WERI-Rb-1 (cell line): Measurements from ENCODE around the gene CCNL2.
A peak's percentile ranks its signal among the peaks of the same experiment; 100 is the strongest.

Source experiments
- DNase-seq: peaks from one replicate; pipeline ENCODE4 v3.0.0-alpha.2; 2020
- H3K27ac ChIP-seq: fragments of 250-450 bp; sonication (Bioruptor Pico); 2 replicates; pipeline ENCODE4 v1.5.1; 2020; ENCODE audit warnings: mild to moderate bottlenecking, moderate library complexity
- H3K27me3 ChIP-seq: fragments of 250-450 bp; sonication (Bioruptor Pico); 2 replicates; pipeline ENCODE4 v1.5.1; 2021; ENCODE audit warnings: mild to moderate bottlenecking, low read depth, moderate library complexity; ENCODE audit not compliant: insufficient read depth, severe bottlenecking
- H3K36me3 ChIP-seq: fragments of 250-450 bp; sonication (Bioruptor Pico); 2 replicates; pipeline ENCODE4 v1.5.1; 2020; ENCODE audit warnings: mild to moderate bottlenecking, moderate library complexity
- H3K4me3 ChIP-seq: 2 replicates; pipeline ENCODE4 v1.5.1; 2011; ENCODE audit warnings: low read depth, mild to moderate bottlenecking, control low read depth, low read length
- H3K9me3 ChIP-seq: fragments of 250-450 bp; sonication (Bioruptor Pico); 2 replicates; pipeline ENCODE4 v1.5.1; 2021; ENCODE audit warnings: mild to moderate bottlenecking, moderate library complexity; ENCODE audit not compliant: severe bottlenecking
- TF ChIP-seq, protein P1 (sequence below): IDR thresholded peaks from 2 replicates; pipeline ENCODE4 v1.5.1; 2011; ENCODE audit warnings: low read depth, mild to moderate bottlenecking, control low read depth, inconsistent platforms, low read length

The CCNL2 gene

DNA sequence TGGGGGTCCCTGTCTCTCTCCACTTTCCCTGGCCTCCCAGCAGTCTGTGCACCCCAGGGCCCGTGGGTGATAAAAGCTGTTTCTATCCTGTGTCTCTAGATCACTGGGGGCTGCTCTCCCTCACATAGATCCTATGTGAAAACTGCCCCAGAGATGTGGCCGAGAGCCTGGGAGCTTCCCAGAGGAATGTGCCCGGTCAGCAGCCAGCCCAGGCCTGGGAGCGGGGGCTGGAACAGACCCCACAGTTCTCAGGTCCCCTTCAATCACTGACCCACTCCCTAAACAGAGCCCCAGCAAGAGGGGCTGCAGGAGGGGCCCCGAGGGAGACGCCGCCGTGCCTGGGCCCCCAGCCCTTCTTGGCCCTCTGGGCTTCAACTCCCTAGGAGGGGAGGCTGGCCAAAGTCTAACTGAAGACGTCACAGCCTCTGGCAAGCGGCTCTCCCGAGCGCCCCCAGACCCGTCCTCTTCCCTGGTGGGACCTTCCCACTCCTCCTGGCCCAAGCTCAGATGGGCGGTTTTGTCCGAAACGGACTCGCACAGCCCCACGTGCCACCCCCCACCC lies 41.2 kb downstream of the CCNL2 start:
- H3K4me3 ChIP-seq: peak overlapping the region; percentile 86
- H3K36me3 ChIP-seq: peaks cover 22% of the 10 kb centered on the region
- TF ChIP-seq, protein P1, sequence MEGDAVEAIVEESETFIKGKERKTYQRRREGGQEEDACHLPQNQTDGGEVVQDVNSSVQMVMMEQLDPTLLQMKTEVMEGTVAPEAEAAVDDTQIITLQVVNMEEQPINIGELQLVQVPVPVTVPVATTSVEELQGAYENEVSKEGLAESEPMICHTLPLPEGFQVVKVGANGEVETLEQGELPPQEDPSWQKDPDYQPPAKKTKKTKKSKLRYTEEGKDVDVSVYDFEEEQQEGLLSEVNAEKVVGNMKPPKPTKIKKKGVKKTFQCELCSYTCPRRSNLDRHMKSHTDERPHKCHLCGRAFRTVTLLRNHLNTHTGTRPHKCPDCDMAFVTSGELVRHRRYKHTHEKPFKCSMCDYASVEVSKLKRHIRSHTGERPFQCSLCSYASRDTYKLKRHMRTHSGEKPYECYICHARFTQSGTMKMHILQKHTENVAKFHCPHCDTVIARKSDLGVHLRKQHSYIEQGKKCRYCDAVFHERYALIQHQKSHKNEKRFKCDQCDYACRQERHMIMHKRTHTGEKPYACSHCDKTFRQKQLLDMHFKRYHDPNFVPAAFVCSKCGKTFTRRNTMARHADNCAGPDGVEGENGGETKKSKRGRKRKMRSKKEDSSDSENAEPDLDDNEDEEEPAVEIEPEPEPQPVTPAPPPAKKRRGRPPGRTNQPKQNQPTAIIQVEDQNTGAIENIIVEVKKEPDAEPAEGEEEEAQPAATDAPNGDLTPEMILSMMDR: no peak
- peak overlapping the region; percentile 95 for H3K27ac ChIP-seq
- no peaks in the 10 kb centered on the region for H3K9me3 ChIP-seq
- peak; percentile 43 for DNase-seq
- no peaks in the 10 kb centered on the region for H3K27me3 ChIP-seq

DNA sequence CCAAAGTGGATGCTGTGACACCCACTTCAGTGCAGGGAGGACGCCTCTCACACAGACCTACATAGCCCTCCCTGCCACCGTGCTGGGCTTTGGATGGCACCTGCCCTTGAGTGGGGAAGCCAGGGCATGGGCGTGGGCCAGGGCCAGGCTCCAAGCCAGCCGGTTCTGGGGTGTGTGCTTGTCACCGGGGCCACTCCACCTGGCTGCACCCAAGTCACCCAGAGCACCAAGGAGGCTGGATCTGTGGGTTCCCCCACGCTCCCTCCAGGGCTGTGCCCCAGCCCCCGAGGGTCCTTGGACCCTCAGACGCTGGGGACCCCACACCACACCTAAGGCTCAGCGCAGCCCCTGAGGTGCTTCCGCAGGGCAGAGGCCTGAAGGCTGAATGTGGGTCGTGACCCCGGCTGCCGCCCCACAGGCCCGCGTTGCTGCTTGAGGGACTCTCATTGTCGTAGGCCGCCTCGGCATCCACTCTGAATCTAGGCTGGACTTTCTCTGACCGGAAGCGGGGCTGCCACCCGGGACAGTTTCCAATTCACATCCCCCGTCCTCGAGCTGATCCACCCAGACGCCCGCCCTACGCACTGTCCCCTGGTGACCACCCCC lies 42.2 kb downstream of the CCNL2 start:
- TF ChIP-seq, protein P1: no peak
- H3K27me3 ChIP-seq: no peaks in the 10 kb centered on the region
- no peaks in the 10 kb centered on the region for H3K9me3 ChIP-seq
- H3K36me3 ChIP-seq: peaks cover 31% of the 10 kb centered on the region
- H3K4me3 ChIP-seq: peak overlapping the region; percentile 86
- no peak for DNase-seq
- peak overlapping the region; percentile 95 for H3K27ac ChIP-seq

DNA sequence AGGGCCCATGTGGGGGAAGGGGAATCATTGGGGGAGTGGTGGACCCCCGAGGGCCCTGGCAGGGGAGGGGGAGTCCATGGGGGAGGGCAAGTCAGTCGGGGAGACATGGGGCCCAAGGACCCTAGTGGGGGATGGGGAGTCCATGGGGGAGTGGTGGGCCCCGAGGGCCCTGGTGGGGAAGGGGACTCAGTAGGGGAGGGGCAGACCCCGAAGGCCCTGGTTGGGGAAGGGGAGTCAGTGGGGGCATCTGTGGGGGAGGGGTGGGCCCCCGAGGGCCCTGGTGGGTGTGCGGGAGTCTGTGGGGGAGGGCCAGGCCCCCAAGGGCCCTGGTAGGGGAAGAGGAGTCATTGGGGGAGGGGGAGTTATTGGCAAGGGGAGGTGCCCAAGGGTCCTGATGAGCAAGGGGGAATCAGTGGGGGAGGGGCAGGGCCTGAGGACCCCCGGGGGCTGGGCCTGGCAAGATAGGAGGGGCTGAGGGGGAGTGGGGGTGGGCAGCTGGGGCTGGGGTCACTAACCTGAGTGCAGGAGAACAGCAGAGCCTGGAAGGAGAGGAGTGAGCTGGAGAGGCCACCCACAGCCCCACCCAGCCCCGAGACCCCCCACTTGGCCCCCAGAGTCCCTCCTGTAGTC lies 42.9 kb downstream of the CCNL2 start:
- TF ChIP-seq, protein P1: no peak
- H3K27me3 ChIP-seq: no peaks in the 10 kb centered on the region
- H3K27ac ChIP-seq: no peak overlapping the region
- peaks cover 31% of the 10 kb centered on the region for H3K36me3 ChIP-seq
- H3K4me3 ChIP-seq: peak overlapping the region; percentile 86
- no peaks in the 10 kb centered on the region for H3K9me3 ChIP-seq
- DNase-seq: no peak

DNA sequence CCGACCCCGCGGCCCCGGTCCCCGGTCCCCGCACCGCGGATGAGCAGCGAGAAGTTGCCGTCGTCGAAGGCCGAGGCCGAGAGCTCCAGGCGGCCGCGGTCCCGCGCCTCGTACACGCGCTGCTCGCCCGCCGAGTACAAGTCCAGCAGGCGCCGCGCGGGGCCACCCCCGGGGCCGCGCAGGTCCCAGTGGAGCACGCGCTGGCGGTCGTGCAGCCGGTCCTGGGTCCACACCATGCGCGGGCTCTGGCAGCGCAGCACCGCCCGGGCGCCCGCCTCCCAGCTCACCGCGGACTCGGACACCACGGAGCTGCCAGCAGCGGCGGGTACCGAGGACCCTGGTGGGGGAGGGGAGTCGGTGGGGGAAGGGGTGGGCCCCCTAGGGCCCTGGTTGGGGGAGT lies 43.7 kb downstream of the CCNL2 start:
- H3K4me3 ChIP-seq: no peak overlapping the region
- H3K27ac ChIP-seq: no peak overlapping the region
- TF ChIP-seq, protein P1: no peak
- no peak for DNase-seq
- no peaks in the 10 kb centered on the region for H3K27me3 ChIP-seq
- peaks cover 31% of the 10 kb centered on the region for H3K36me3 ChIP-seq
- no peaks in the 10 kb centered on the region for H3K9me3 ChIP-seq

DNA sequence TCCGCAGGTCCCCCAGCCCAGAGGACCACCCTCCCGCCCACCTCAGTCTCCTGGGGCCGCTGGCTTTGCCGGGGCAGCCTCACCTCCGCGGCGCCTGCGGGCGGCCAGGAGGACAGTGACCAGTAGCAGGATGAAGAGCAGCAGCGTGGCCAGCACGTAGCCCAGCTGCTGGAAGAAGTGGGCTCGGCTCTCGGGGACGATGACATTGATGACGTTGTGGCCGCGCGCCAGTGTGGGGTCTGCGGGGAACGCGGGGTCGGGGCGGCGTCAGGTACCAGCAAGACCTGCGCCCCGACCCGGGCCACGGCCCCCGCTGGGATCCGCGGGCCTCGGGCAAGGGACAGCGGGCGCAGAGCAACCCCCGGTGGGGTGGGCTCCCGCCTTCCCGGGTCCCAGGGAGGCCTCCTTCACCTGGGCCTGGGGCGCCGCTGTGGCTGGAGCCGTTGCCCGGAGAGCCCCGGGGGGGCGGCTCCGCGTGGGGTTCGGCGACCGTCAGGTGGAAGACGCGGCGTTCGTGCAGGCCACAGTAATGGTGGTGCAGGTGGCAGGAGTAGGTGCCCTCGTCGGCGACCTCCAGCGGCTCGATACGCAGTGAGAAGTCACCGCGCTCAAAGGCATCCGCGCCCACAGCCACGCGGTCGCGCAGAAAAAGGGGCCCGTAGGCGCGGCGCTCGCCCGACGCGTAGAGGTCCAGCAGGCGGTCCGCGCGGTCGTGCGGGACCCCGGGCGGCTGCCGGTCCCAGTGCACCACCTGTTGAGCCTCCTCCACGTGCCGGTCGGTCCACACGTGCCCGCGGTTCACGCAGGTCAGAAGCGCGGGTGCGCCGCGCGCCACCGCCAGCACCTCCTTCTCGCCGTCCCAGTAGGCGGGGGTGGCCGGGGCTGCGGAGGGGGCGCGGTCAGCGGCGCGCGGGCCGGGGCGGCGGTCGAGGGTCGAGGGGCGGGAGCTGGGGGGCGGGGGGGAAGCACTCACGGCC lies 44.6 kb downstream of the CCNL2 start:
- Histone ChIP-seq H3K4me3 (no peak overlapping the region), H3K27me3 (no peaks in the 10 kb centered on the region), H3K36me3 (peaks cover 31% of the 10 kb centered on the region), H3K9me3 (no peaks in the 10 kb centered on the region), H3K27ac (peak overlapping the region; percentile 73)
- TF ChIP-seq, protein P1: no peak
- DNase-seq: no peak
